Fibroblast of the aortic adventitia (primary cell): ENCODE measurements around the gene FBXO44. TPM values are rescaled to one million over a fixed set of nuclear protein-coding genes. Genes with fewer than 3 reads are reported as not detected.

Experiments
- DNase-seq: peaks from one replicate; pipeline ENCODE4 v3.0.0-alpha.2; 2010; ENCODE audit warnings: low read depth
- H3K4me3 ChIP-seq: 2 replicates; pipeline ENCODE4 v1.5.1; 2011; ENCODE audit warnings: low read depth, mild to moderate bottlenecking, control low read depth, low read length, moderate library complexity
- total RNA-seq: library from RNA; depleted of rRNA; stranded (reverse); fragments of >200 nt; gene quantifications from 2 replicates; pipeline ENCODE4 v1.2.3, GENCODE V29; 2012; ENCODE audit warnings: low replicate concordance
- TF ChIP-seq, protein P1 (sequence below): IDR thresholded peaks from 2 replicates; pipeline ENCODE4 v1.5.1; 2011; ENCODE audit warnings: mild to moderate bottlenecking, low read length, control low read depth, inconsistent platforms; ENCODE audit not compliant: insufficient read depth

FBXO44 gene
- total RNA-seq, 1 donor, result 8.1 TPM

DNA sequence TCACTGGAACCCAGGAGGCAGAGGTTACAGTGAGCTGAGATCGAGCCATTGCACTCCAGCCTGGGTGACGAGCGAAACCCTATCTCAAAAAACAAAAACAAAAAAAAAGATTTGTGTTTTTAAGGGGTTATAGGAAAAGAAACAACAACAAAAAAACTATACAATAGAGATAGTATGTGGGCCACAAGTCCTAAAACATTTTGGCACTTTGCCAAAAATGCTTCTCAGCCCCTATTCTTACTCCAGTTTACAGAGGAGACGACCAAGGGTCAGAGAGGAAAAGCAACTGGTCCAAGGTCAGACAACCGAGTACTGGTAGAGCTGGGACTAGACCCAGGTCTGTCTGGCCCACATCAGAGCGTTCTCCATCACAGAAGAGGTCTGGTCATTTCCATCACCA is 3.0 kb downstream of the FBXO44 start:
- no peak overlapping the region for H3K4me3 ChIP-seq
- TF ChIP-seq, protein P1, sequence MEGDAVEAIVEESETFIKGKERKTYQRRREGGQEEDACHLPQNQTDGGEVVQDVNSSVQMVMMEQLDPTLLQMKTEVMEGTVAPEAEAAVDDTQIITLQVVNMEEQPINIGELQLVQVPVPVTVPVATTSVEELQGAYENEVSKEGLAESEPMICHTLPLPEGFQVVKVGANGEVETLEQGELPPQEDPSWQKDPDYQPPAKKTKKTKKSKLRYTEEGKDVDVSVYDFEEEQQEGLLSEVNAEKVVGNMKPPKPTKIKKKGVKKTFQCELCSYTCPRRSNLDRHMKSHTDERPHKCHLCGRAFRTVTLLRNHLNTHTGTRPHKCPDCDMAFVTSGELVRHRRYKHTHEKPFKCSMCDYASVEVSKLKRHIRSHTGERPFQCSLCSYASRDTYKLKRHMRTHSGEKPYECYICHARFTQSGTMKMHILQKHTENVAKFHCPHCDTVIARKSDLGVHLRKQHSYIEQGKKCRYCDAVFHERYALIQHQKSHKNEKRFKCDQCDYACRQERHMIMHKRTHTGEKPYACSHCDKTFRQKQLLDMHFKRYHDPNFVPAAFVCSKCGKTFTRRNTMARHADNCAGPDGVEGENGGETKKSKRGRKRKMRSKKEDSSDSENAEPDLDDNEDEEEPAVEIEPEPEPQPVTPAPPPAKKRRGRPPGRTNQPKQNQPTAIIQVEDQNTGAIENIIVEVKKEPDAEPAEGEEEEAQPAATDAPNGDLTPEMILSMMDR, result no peak
- DNase-seq, result no peak

GRCh38 chr1:11658542-11658941 is 3.9 kb downstream of the FBXO44 start:
- DNase-seq, result no peak
- TF ChIP-seq, protein P1, result no peak
- no peak overlapping the region for H3K4me3 ChIP-seq

DNA sequence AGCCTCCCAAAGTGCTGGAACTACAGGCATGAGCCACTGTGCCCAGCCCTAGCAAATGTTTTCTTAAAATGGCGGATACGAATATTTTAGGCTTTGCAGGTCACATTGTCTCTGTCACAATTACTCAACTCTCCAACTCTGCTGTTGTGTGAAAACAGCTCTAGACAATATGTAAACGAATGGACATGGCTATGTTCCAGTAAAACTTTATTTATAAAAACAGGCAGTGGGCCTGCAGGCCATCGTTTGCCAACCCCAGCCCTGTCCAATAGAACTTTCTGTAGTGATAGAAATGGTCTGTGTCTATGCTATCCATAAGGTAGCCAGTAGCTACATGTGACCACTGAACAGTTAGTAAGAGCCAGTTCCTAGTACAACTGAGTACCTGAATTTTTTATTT is 5.1 kb downstream of the FBXO44 start:
- no peak for DNase-seq
- TF ChIP-seq, protein P1, result no peak
- H3K4me3 ChIP-seq, result no peak overlapping the region

DNA sequence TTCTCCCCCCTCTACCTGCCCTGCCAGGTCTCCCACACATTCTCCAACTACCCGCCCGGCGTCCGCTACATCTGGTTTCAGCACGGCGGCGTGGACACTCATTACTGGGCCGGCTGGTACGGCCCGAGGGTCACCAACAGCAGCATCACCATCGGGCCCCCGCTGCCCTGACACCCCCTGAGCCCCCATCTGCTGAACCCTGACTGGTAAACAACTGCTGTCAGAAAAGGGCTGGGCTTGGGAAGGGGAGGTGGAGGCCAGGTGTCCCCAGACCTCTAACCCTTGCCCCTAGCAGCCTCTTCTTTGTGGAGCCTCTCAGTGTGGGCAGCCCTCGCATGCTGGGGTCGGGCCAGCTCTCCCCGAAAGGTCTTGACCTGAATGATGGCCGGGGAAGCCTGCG is 6.4 kb downstream of the FBXO44 start:
- TF ChIP-seq, protein P1, result no peak
- no peak overlapping the region for H3K4me3 ChIP-seq
- no peak for DNase-seq

- H3K4me3 ChIP-seq, result peak overlapping the region; percentile 61
- TF ChIP-seq, protein P1, result no peak
- DNase-seq, result peak; percentile 14
These were observed 9.8 kb downstream of the FBXO44 start for GRCh38 chr1:11664336-11665065.

GRCh38 chr1:11668516-11668915 is 13.8 kb downstream of the FBXO44 start:
- H3K4me3 ChIP-seq, result no peak overlapping the region
- TF ChIP-seq, protein P1, result no peak
- DNase-seq, result no peak

DNA sequence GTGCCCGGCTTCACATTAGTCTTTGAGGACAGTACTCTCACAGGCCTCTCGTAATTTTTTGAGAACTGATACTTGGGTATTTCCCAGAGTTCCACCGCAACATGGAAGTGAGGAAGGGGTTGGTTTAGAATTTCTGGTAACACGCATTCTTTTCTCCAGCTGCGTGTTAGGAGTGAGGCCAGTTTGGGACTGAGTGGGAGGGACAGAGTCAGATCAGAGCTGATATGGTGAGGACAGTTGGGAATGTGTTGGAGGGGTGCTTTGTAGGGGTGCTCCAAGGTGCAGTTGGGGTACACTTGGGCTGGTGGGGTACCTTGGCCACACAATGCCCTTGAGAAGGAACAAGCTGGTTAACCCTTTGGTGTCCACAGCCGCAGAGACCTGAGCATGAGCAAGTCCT is 16.1 kb downstream of the FBXO44 start:
- H3K4me3 ChIP-seq, result no peak overlapping the region
- TF ChIP-seq, protein P1, result no peak
- no peak for DNase-seq
